Kidney epithelial cell (primary cell): ENCODE results near the gene JPH2. TPM values are rescaled to one million over a fixed set of nuclear protein-coding genes. Genes with fewer than 3 reads are reported as not detected.
"Not testable (repeated sequence)": the region's sequence is repeated elsewhere in the genome, so short reads cannot be mapped to it uniquely, and the experiment has no call there.

Experiments
- DNase-seq: peaks from one replicate; pipeline ENCODE4 v3.0.0-alpha.2; 2010; ENCODE audit warnings: low read depth
- H3K27me3 ChIP-seq: 2 replicates; pipeline ENCODE4 v1.6.0; 2011; ENCODE audit warnings: low read length; ENCODE audit not compliant: control insufficient read depth, insufficient read depth
- H3K36me3 ChIP-seq: 2 replicates; pipeline ENCODE4 v1.5.1; 2011; ENCODE audit warnings: low read length; ENCODE audit not compliant: control insufficient read depth, insufficient read depth
- H3K4me3 ChIP-seq: 2 replicates; pipeline ENCODE4 v1.5.1; 2011; ENCODE audit warnings: low read depth, mild to moderate bottlenecking, control low read depth, low read length
- CTCF ChIP-seq: IDR thresholded peaks from 2 replicates; pipeline ENCODE4 v1.5.1; 2011; ENCODE audit warnings: mild to moderate bottlenecking, moderate library complexity, low read length, control low read depth, inconsistent platforms; ENCODE audit not compliant: insufficient read depth, poor library complexity, severe bottlenecking
- total RNA-seq: library from RNA; depleted of rRNA; stranded (reverse); fragments of >200 nt; gene quantifications from 2 replicates; pipeline ENCODE4 v1.2.3, GENCODE V29; 2015

Gene JPH2
- total RNA-seq, 1 donor from 2014 or later = 3.0 TPM

- Histone ChIP-seq H3K36me3 (no peaks in the 10 kb centered on the region), H3K27me3 (no peaks in the 10 kb centered on the region), H3K4me3 (no peak overlapping the region)
- DNase-seq = no peak
- TF ChIP-seq CTCF = no peak
Observed at GRCh38 chr20:44196271-44196670, 9.3 kb upstream of the JPH2 start.

- Histone ChIP-seq H3K4me3 (no peak overlapping the region), H3K36me3 (no peaks in the 10 kb centered on the region), H3K27me3 (no peaks in the 10 kb centered on the region)
- no peak for TF ChIP-seq CTCF
- no peak for DNase-seq
Observed at GRCh38 chr20:44195605-44196004, 8.6 kb upstream of the JPH2 start.

GRCh38 chr20:44193801-44194200, 6.8 kb upstream of the JPH2 start:
- TF ChIP-seq CTCF = no peak
- no peaks in the 10 kb centered on the region for H3K36me3 ChIP-seq
- no peaks in the 10 kb centered on the region for H3K27me3 ChIP-seq
- no peak for DNase-seq
- H3K4me3 ChIP-seq = no peak overlapping the region

GRCh38 chr20:44191640-44192039, 4.7 kb upstream of the JPH2 start:
- H3K36me3 ChIP-seq, H3K4me3 ChIP-seq, H3K27me3 ChIP-seq, DNase-seq: not testable (repeated sequence)

GRCh38 chr20:44190197-44190852, 3.3 kb upstream of the JPH2 start:
- peak; percentile 66 for TF ChIP-seq CTCF
- peak; percentile 44 for DNase-seq
- not testable (repeated sequence) for H3K36me3 ChIP-seq, H3K4me3 ChIP-seq, H3K27me3 ChIP-seq

GRCh38 chr20:44188752-44189151, 1.8 kb upstream of the JPH2 start:
- no peak overlapping the region for H3K4me3 ChIP-seq
- no peak for TF ChIP-seq CTCF
- H3K36me3 ChIP-seq = no peaks in the 10 kb centered on the region
- H3K27me3 ChIP-seq = peaks cover 2% of the 10 kb centered on the region
- DNase-seq = no peak
